ENCODE measurements around the gene TRIM73.
"Not testable (repeated sequence)": the region's sequence is repeated elsewhere in the genome, so short reads cannot be mapped to it uniquely, and the experiment has no call there.

The TRIM73 gene

GRCh38 chr7:75415829-75416373 is 20.5 kb downstream of the TRIM73 start:
- peak; percentile 39 for DNase-seq

DNA sequence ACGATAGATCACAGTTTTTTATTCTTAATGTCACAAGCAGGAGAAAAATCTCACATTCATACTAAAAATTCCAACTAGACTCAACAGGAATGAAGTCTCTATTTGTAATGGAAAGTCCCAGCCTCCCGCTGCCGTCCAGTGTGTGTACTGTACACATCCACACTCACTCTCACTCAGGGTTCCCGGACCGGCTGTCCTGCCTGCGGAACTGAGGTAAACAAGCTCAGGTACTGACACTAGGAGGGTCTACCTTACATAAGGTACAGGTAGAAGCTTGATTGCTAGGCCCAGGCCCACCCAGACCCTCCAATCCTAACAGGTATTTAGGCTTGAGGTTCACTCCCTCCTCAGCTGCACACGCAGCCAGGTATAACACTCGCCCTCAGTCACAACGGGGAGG is 21.4 kb downstream of the TRIM73 start:
- DNase-seq = peak; percentile 37

- DNase-seq = peak; percentile 39
Measured at GRCh38 chr7:75418292-75418858, 22.9 kb downstream of the TRIM73 start.

GRCh38 chr7:75419210-75419609 is 23.8 kb downstream of the TRIM73 start:
- DNase-seq = peak; percentile 52

DNA sequence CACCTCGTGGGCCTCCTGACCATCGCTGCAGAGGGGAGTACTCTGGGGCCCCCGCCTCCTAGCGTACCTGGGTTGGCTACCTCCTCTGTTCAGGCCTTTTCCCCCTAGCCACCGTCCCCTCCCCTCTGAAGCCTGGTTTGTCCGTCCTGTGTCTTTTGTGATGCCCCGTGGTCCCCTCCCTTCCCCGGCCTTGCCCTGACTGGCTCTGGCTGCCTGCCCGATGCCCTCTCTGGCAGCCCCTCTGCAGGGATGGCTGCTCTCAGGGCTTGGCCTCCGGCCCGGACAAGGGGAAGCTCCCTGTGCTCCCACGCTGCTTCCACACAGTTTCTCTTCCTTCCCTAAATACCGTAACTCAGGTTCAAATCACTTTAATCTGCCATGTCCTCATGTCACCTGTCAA is 24.3 kb downstream of the TRIM73 start:
- DNase-seq = not testable (repeated sequence)

- DNase-seq = not testable (repeated sequence)
Measured at GRCh38 chr7:75420152-75420551, 24.7 kb downstream of the TRIM73 start.

GRCh38 chr7:75421798-75422710 is 26.6 kb downstream of the TRIM73 start:
- DNase-seq = not testable (repeated sequence)

DNA sequence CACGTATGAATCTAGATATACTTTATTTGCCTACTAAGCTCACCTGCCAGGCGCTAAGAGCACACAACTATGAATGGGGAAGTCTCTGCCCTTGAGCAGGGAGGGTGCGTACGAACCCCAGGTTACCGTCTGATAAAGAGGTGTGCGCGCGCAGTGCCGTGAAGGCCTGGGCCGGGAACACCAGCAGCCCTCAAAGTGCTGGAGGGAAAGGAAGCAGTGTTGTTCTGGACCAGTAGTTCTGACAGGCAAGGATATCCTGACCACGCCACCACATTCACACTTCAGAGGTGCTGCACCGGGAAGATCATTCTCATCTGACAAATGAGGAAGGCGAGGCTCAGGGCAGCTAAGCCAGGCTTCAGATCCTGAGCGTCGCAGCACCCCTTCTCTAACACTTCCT is 28.1 kb downstream of the TRIM73 start:
- DNase-seq = not testable (repeated sequence)

- DNase-seq = not testable (repeated sequence)
Measured at GRCh38 chr7:75439000-75439399, 43.6 kb downstream of the TRIM73 start.

- not testable (repeated sequence) for DNase-seq
Measured at GRCh38 chr7:75442101-75442464, 46.7 kb downstream of the TRIM73 start.

DNA sequence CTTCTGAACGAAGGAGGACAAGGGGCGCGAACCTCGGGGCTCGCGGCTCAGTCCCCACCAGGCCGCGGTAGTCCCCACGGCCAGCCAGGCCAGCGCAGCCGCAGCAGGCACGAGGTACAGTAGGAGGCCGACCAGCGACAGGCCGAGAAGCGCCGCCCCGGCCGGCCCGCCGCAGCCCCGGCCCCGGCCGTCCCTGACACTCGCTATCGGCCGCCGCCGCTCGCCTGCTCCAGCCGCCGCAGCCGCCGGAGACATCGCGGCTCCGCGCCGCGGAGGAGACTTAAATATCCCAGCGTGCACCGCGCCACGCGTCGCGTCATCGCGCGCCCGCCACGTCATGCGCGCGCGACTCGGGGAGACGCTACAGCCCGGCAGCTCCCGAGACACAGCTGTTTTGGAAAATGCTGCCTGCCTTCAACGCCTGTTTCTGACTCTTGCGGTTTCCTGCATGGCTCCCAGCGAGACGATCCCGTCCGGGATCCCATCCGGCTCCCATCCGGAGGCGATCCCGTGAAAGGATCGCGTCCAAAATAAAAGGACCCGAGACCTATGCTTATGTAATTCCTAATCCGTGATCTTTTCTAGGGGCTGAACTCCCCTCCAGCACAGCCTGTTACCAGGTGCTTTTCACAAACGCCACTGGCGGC is 47.2 kb downstream of the TRIM73 start:
- peak; percentile 65 for DNase-seq

GRCh38 chr7:75449946-75450345 is 54.5 kb downstream of the TRIM73 start:
- not testable (repeated sequence) for DNase-seq

GRCh38 chr7:75452494-75452955 is 57.1 kb downstream of the TRIM73 start:
- DNase-seq = not testable (repeated sequence)

Data from activated CD8-positive, alpha-beta memory T cell treated with anti-CD3 and anti-CD28 coated beads, Interleukin-2, amount 50 U/mL, for 48 hours (primary cell).